HCT116 (cell line): ENCODE data around the gene FBXL16. TPM values are rescaled to one million over a fixed set of nuclear protein-coding genes. Genes with fewer than 3 reads are reported as not detected.

Source experiments
- ATAC-seq: fragments of 200-7000 bp; cut with Tn5 transposase; 2 replicates; pipeline ENCODE4 v1.9.1; 2020; ENCODE audit warnings: mild to moderate bottlenecking, moderate library complexity
- BruUV-seq: library from RNA; stranded (reverse); fragments of 400-500 nt; replicated peaks from 2 replicates; lab custom pipeline; 2021; lab: Mats Ljungman, UMichigan
- CTCF ChIA-PET: fragments of 300-600 bp; sonication (Branson Sonifier 250); formaldehyde crosslinking; loops from one replicate; lab custom pipeline; 2021; ENCODE audit warnings: antibody characterized with exemption; lab: Charles Lee
- POLR2A ChIA-PET: fragments of 300-600, 350-600 bp; sonication (Branson Sonifier 250); formaldehyde crosslinking; loops from one replicate; lab custom pipeline; 2021; ENCODE audit warnings: antibody characterized with exemption; lab: Charles Lee
- RAD21 ChIA-PET, 2 experiments: fragments of 300-600 bp; sonication (Branson Sonifier 250); formaldehyde crosslinking; loops; one replicate each; lab custom pipeline; 2023; ENCODE audit warnings: low total read pairs in 2 of 2; ENCODE audit not compliant: uncharacterized antibody in 2 of 2, unreplicated experiment in 2 of 2, low non-redundant PET in 1 of 2; lab: Charles Lee
- DNase-seq: peaks from one replicate; pipeline ENCODE4 v3.0.0-alpha.2; 2010; ENCODE audit warnings: low read depth, low spot score
- H2AFZ ChIP-seq: fragments of 200-600 bp; shearing (Covaris generic), sonication (generic); 2 replicates; pipeline ENCODE4 v1.6.1; 2017; ENCODE audit warnings: low read depth, mixed run types, mixed read lengths, antibody characterized with exemption, low read length; ENCODE audit not compliant: poor library complexity, severe bottlenecking
- H3K27ac ChIP-seq: 2 replicates; pipeline ENCODE4 v1.5.1; 2012; ENCODE audit warnings: low read depth, low read length
- H3K27me3 ChIP-seq: fragments of 200-600 bp; sonication (generic); 2 replicates; pipeline ENCODE4 v1.6.1; 2016; ENCODE audit warnings: mixed run types, low read length, mixed read lengths; ENCODE audit not compliant: insufficient read depth
- H3K36me3 ChIP-seq, 2 experiments: fragments of 200-500 bp in 1 of 2; fragments of 200-600 bp in 1 of 2; sonication (Bioruptor generic) in 1 of 2; sonication (generic) in 1 of 2; 2 replicates each; pipeline versions ENCODE4 v1.5.1 to v1.6.1; 2014 to 2016; ENCODE audit warnings: low read length in 2 of 2, inconsistent platforms in 1 of 2, mixed read lengths in 1 of 2, mixed run types in 1 of 2; ENCODE audit not compliant: insufficient read depth in 2 of 2, control insufficient read depth in 1 of 2
- H3K4me1 ChIP-seq, 2 experiments: fragments of 200-600 bp in 1 of 2; sonication (generic) in 1 of 2; 2 replicates each; pipeline versions ENCODE4 v1.5.1 to v1.6.1; 2012 to 2017; ENCODE audit warnings: low read length in 2 of 2, inconsistent platforms in 1 of 2, mild to moderate bottlenecking in 1 of 2, mixed read lengths in 1 of 2, mixed run types in 1 of 2, moderate library complexity in 1 of 2; ENCODE audit not compliant: insufficient read depth in 2 of 2, control insufficient read depth in 1 of 2
- H3K4me2 ChIP-seq: fragments of 200-600 bp; sonication (generic); 2 replicates; pipeline ENCODE4 v1.6.1; 2017; ENCODE audit warnings: mixed run types, low read length, mixed read lengths
- H3K4me3 ChIP-seq, 2 experiments: fragments of 200-600 bp in 1 of 2; sonication (generic) in 1 of 2; replicated peaks in 1 of 2; 2 replicates each; pipeline ENCODE4 v1.5.1; 2011 to 2016; ENCODE audit warnings: low read length in 2 of 2, control low read depth in 1 of 2, low read depth in 1 of 2, mild to moderate bottlenecking in 1 of 2, mixed read lengths in 1 of 2, mixed run types in 1 of 2
- H3K79me2 ChIP-seq: fragments of 200-600 bp; sonication (generic); 2 replicates; pipeline ENCODE4 v1.6.1; 2017; ENCODE audit warnings: mild to moderate bottlenecking, mixed run types, low read length, moderate library complexity, mixed read lengths; ENCODE audit not compliant: insufficient read depth
- H3K9ac ChIP-seq: fragments of 200-600 bp; sonication (generic); 2 replicates; pipeline ENCODE4 v1.6.1; 2016; ENCODE audit warnings: low read length, mixed read lengths
- H3K9me2 ChIP-seq: fragments of 200-600 bp; sonication (generic), shearing (Covaris generic); 2 replicates; pipeline ENCODE4 v1.6.1; 2017; ENCODE audit warnings: mixed run types, mild to moderate bottlenecking, moderate library complexity; ENCODE audit not compliant: insufficient read depth
- H3K9me3 ChIP-seq, 2 experiments: fragments of 200-500 bp in 1 of 2; fragments of 200-600 bp in 1 of 2; sonication (Bioruptor generic) in 1 of 2; sonication (generic) in 1 of 2; 2 replicates each; pipeline ENCODE4 v1.6.1; 2014 to 2017; ENCODE audit warnings: low read length in 2 of 2, mixed read lengths in 2 of 2, inconsistent platforms in 1 of 2, low read depth in 1 of 2, mild to moderate bottlenecking in 1 of 2, mixed run types in 1 of 2, moderate library complexity in 1 of 2; ENCODE audit not compliant: control insufficient read depth in 1 of 2, insufficient read depth in 1 of 2
- H4K20me1 ChIP-seq: fragments of 200-600 bp; sonication (generic), shearing (Covaris generic); 2 replicates; pipeline ENCODE4 v1.6.1; 2017; ENCODE audit warnings: mixed run types, mild to moderate bottlenecking, moderate library complexity; ENCODE audit not compliant: insufficient read depth
- EGR1 ChIP-seq: IDR thresholded peaks from 2 replicates; pipeline ENCODE4 v1.6.1; 2012; ENCODE audit warnings: low read depth
- POLR2AphosphoS5 ChIP-seq: IDR thresholded peaks from 2 replicates; pipeline ENCODE4 v1.6.1; 2011; ENCODE audit warnings: mild to moderate bottlenecking, low read depth, low read length, moderate library complexity
- SP1 ChIP-seq: IDR thresholded peaks from 2 replicates; pipeline ENCODE4 v1.6.1; 2012; ENCODE audit warnings: low read depth
- TCF7L2 ChIP-seq: IDR thresholded peaks from 2 replicates; pipeline ENCODE4 v1.7.0; 2011; ENCODE audit warnings: borderline replicate concordance, inconsistent platforms; ENCODE audit not compliant: insufficient read depth, insufficient read length; ENCODE audit errors: extremely low read depth
- YY1 ChIP-seq: IDR thresholded peaks from 2 replicates; pipeline ENCODE4 v1.6.1; 2011; ENCODE audit warnings: low read length, low read depth, moderate library complexity, mild to moderate bottlenecking; ENCODE audit not compliant: insufficient replicate concordance; ENCODE audit errors: extremely low read depth
- intact Hi-C: fragments of 100-400 bp; cut with micrococcal nuclease; formaldehyde crosslinking; loops from 2 replicates; pipeline ENCODE4 v1.10.0; 2022
- total RNA-seq: library from RNA; stranded (reverse); gene quantifications from one replicate; pipeline ENCODE4 v1.2.1, GENCODE V29; 2021; ENCODE audit not compliant: unreplicated experiment
- TF ChIP-seq, protein P1 (sequence below), 3 experiments: fragments of 200-600 bp in 1 of 3; sonication (generic) in 1 of 3; IDR thresholded peaks in 2 of 3; conservative IDR thresholded peaks in 1 of 3; 2 replicates each; pipeline ENCODE4 v1.5.1; 2012 to 2017; ENCODE audit warnings: low read depth in 2 of 3, low read length in 2 of 3, antibody characterized with exemption in 1 of 3, borderline replicate concordance in 1 of 3, control low read depth in 1 of 3, mild to moderate bottlenecking in 1 of 3, mixed read lengths in 1 of 3, mixed run types in 1 of 3, moderate library complexity in 1 of 3; ENCODE audit not compliant: insufficient read depth in 1 of 3
- TF ChIP-seq, protein P2 (sequence below): IDR thresholded peaks from 2 replicates; pipeline ENCODE4 v1.6.1; 2012

The FBXL16 gene
- total RNA-seq, 1 experiment from 2014 or later, result 49.7 TPM

DNA sequence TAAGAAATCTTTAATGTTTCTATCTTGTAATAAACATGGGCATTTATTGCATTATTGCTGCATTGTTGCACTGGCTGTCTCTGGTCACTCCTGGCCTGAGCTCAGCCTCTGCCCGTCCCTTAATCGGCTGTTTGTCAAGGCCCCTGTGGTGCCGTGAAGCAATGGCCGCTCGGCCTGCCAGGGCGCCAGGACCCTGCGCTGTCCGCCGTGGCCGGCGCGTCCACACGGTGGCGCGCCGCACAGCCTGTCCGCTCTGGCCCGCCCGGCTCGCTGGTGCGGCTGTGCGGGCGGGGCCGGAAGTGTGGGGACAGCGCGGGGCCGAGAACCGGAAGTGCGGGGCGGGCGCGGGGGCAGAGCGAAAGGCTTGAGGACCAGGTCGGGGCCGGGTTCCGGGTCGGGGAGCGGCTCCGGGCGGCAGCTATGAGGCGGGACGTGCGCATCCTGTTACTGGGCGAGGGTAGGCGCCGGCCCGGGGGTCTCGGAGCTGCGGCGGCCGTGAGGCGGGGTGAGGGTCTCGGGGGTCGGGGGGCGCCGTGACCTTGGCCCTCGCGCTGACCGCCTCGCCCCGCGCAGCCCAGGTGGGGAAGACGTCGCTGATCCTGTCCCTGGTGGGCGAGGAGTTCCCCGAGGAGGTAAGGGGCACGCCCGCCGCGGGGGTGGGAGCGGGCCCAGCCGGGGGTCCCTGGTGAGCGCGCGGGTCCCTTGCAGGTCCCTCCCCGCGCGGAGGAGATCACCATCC lies 37.7 kb downstream of the FBXL16 start, which contains the start of gene RHOT2:
TSS of gene RHOT2 (plus strand) at position 353 of the 739 bp plus-strand sequence. CDS start at position 421, 68 bp downstream.
- peak within 1 kb of the TSS; percentile 66 to 72 for H3K4me3 ChIP-seq
- peak within 1 kb of the TSS; percentile 74 for H3K4me2 ChIP-seq
- no peaks in the 10 kb centered on the region for H4K20me1 ChIP-seq
- ChIA-PET POLR2A (no interaction called here), RAD21 (no interaction called here), CTCF (no interaction called here)
- DNase-seq (no peak), ATAC-seq (peak; percentile 90)
- intact Hi-C loops, result no loop called here
- H3K27me3 ChIP-seq, result no peaks in the 10 kb centered on the region
- no TSS peak for BruUV-seq
- TF ChIP-seq, protein P1, sequence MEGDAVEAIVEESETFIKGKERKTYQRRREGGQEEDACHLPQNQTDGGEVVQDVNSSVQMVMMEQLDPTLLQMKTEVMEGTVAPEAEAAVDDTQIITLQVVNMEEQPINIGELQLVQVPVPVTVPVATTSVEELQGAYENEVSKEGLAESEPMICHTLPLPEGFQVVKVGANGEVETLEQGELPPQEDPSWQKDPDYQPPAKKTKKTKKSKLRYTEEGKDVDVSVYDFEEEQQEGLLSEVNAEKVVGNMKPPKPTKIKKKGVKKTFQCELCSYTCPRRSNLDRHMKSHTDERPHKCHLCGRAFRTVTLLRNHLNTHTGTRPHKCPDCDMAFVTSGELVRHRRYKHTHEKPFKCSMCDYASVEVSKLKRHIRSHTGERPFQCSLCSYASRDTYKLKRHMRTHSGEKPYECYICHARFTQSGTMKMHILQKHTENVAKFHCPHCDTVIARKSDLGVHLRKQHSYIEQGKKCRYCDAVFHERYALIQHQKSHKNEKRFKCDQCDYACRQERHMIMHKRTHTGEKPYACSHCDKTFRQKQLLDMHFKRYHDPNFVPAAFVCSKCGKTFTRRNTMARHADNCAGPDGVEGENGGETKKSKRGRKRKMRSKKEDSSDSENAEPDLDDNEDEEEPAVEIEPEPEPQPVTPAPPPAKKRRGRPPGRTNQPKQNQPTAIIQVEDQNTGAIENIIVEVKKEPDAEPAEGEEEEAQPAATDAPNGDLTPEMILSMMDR (IDR thresholded peaks at IDR 0.05 in 2 of 3, conservative IDR thresholded peaks at IDR 0.05 in 1 of 3; ENCODE audit: borderline replicate concordance in 1 of 3, insufficient read depth in 1 of 3, low read depth in 2 of 3, low read length in 2 of 3), result peak; percentile 37 to 60 (median 49); a peak in 5 of 6 replicates
- TF ChIP-seq SP1, result no peak
- TF ChIP-seq, protein P2, sequence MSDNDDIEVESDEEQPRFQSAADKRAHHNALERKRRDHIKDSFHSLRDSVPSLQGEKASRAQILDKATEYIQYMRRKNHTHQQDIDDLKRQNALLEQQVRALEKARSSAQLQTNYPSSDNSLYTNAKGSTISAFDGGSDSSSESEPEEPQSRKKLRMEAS, result peak; percentile 50; the same call in 1 of the 2 replicates
- TF ChIP-seq EGR1, result peak; percentile 58
- peak; percentile 86 for TF ChIP-seq YY1
- TF ChIP-seq TCF7L2, result no peak
- peak; percentile 69 for TF ChIP-seq POLR2AphosphoS5
- no peak within 1 kb of the TSS for H2AFZ ChIP-seq
- H3K9ac ChIP-seq, result peak within 1 kb of the TSS; percentile 80
- peaks cover 0 to 10% of the 10 kb centered on the region in 2 experiments; a peak in 1 of 4 replicates for H3K4me1 ChIP-seq
- peaks cover 0 to 4% of the 10 kb centered on the region in 2 experiments; a peak in 1 of 4 replicates for H3K36me3 ChIP-seq
- no peaks in the 10 kb centered on the region for H3K9me2 ChIP-seq
- H3K27ac ChIP-seq, result peak within 1 kb of the TSS; percentile 78
- H3K79me2 ChIP-seq, result peaks cover 26% of the 10 kb centered on the region
- no peaks in the 10 kb centered on the region for H3K9me3 ChIP-seq
